Measurements from ENCODE around the gene SORL1-AS1.

SORL1-AS1 gene

DNA sequence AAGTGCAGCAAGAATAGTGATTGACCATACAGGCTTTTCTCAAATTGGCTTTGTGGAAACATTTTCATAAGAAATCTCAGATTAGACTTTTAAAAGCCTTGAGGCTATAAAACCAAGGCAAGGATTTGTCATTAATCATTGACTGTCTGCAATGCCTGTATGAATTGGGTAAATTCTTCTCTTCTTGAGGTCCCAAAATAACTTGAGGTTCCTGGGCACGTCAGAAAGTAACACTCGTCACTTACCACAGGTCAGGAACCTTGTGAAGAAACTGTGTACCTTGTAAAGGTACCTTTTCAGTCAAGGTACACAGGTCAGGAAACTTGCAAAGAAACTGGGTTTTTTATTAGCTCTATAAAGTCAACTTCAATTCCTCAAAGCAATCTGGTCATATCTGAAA, 43.9 kb downstream of the SORL1-AS1 start:
- TF ChIP-seq, protein P1, sequence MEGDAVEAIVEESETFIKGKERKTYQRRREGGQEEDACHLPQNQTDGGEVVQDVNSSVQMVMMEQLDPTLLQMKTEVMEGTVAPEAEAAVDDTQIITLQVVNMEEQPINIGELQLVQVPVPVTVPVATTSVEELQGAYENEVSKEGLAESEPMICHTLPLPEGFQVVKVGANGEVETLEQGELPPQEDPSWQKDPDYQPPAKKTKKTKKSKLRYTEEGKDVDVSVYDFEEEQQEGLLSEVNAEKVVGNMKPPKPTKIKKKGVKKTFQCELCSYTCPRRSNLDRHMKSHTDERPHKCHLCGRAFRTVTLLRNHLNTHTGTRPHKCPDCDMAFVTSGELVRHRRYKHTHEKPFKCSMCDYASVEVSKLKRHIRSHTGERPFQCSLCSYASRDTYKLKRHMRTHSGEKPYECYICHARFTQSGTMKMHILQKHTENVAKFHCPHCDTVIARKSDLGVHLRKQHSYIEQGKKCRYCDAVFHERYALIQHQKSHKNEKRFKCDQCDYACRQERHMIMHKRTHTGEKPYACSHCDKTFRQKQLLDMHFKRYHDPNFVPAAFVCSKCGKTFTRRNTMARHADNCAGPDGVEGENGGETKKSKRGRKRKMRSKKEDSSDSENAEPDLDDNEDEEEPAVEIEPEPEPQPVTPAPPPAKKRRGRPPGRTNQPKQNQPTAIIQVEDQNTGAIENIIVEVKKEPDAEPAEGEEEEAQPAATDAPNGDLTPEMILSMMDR (IDR thresholded peaks at IDR 0.05) = no peak
- intact Hi-C loops (cut with DNase I) = no loop called here
- WGBS, 3 donors = 87 to 89% (median 88%) methylated on average over 2 of the region's 2 CpGs

DNA sequence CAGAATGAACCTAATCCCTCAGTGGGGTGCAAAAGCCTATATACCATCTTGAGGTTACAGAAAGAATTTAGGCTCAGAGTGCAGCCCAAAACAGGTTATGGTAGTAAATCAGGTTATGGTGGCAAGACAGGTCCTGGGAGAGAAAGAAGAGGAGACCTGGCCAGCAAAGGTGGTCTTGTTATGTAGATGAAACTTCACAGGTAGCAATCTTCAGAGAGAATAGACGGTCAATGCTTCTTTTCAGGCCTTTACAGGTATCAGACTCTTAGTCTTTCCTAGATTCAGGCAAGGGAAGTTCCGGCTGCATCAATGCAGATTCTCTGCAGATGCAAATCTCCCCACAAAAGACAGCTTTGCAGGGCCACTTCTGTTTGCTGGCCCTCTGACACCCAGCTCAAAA, 46.5 kb downstream of the SORL1-AS1 start:
- Histone ChIP-seq H3K9me3 (peaks cover 9% of the 10 kb centered on the region), H3K4me3 (no peak overlapping the region), H3K4me1 (no peaks in the 10 kb centered on the region), H3K27ac (no peak overlapping the region), H3K36me3 (ENCODE audit: insufficient read depth in 1 of 2, low read depth in 1 of 2) (no peaks in the 10 kb centered on the region), H3K27me3 (ENCODE audit: insufficient read depth in 3 of 3, low read length in 2 of 3) (no peaks in the 10 kb centered on the region)
- 85 to 96% (median 95%) methylated on average over 2 of the region's 2 CpGs for WGBS, 3 donors
- TF ChIP-seq, protein P1 (IDR thresholded peaks at IDR 0.05) = no peak
- DNase-seq (no peak), ATAC-seq (no peak)
- intact Hi-C loops (cut with DNase I) = no loop called here

More for the DNA sequence above, 43.9 kb downstream of the SORL1-AS1 start:
- Histone ChIP-seq H3K27ac (no peak overlapping the region), H3K4me1 (no peaks in the 10 kb centered on the region), H3K4me3 (no peak overlapping the region), H3K27me3 (ENCODE audit: insufficient read depth in 3 of 3, low read length in 2 of 3) (no peaks in the 10 kb centered on the region), H3K9me3 (no peaks in the 10 kb centered on the region), H3K36me3 (ENCODE audit: insufficient read depth in 1 of 2, low read depth in 1 of 2) (no peaks in the 10 kb centered on the region)
- DNase-seq (no peak), ATAC-seq (no peak)

DNA sequence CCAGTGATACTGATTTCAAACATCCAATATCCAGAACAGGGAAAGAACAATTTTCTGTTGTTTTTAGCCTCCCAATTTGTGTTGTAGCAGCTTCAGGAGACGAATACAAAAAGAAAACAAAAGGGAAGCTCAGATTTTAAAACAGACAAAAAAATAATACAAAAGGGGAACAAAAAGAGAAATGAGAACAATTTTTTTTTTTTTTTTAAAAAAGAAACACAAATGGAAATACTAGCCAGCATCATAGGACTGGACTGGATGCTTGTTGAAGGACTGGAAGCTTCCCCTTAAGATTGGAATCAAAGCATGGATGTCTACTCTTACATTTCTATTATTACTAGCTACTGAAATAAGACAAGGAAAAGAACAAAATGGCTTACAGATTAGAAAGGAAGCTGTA, 47.1 kb downstream of the SORL1-AS1 start:
- Histone ChIP-seq H3K27me3 (ENCODE audit: insufficient read depth in 3 of 3, low read length in 2 of 3) (no peaks in the 10 kb centered on the region), H3K9me3 (peaks cover 13% of the 10 kb centered on the region), H3K4me1 (no peaks in the 10 kb centered on the region), H3K27ac (no peak overlapping the region), H3K4me3 (no peak overlapping the region), H3K36me3 (ENCODE audit: insufficient read depth in 1 of 2, low read depth in 1 of 2) (no peaks in the 10 kb centered on the region)
- WGBS, 3 donors = 84 to 97% (median 88%) methylated on average over 1 of the region's 1 CpG
- TF ChIP-seq, protein P1 (IDR thresholded peaks at IDR 0.05) = no peak
- DNase-seq (no peak), ATAC-seq (no peak)
- intact Hi-C loops (cut with DNase I) = no loop called here

DNA sequence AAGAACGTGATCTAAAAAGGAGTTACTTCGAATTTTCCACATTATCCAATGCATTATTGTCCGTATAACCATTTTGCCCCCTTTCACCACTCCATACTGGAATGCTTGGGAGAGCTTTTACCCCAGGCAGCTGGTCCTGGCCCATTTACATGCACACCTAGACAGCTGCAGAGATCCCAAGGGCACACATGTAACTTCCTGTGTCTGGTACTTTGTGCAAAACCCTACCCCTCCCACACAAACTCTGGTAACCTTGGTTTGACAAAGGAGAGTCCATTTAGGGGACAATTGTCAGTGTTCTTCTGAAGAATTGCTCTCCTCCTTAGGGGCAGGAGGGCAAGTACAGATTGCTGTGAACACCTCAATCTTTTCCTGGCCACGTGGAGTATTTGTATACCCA, 58.0 kb downstream of the SORL1-AS1 start:
- Histone ChIP-seq H3K9me3 (no peaks in the 10 kb centered on the region), H3K27ac (no peak overlapping the region), H3K27me3 (ENCODE audit: insufficient read depth in 3 of 3, low read length in 2 of 3) (no peaks in the 10 kb centered on the region), H3K36me3 (ENCODE audit: insufficient read depth in 1 of 2, low read depth in 1 of 2) (no peaks in the 10 kb centered on the region), H3K4me3 (no peak overlapping the region), H3K4me1 (no peaks in the 10 kb centered on the region)
- intact Hi-C loops (cut with DNase I) = no loop called here
- WGBS, 3 donors = 67 to 93% (median 91%) methylated on average over 4 of the region's 4 CpGs
- ATAC-seq = no peak
- TF ChIP-seq, protein P1 (IDR thresholded peaks at IDR 0.05) = no peak
- no peak for DNase-seq

DNA sequence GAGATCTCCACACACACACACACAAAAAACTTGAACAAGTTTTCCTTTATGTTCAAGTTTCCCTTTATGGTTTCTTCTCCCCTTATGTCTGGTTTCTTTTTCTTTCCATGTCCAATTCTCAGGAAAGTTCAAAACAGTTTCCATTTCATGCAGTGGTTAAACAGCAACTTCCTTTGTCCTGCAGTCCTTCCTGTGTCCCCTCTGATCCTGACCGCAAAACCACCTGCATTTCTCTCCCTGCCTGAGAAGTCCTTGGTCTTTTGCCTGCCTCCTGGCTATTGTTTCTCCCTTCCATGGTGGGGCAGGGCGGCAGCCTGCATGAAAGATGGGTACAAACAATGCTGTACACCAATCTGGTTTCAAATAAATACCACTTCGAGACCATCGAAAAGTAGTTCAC, 58.9 kb downstream of the SORL1-AS1 start:
- TF ChIP-seq, protein P1 (IDR thresholded peaks at IDR 0.05) = no peak
- no peaks in the 10 kb centered on the region for H3K27me3 ChIP-seq (ENCODE audit: insufficient read depth in 3 of 3, low read length in 2 of 3)
- no peak overlapping the region for H3K4me3 ChIP-seq
- H3K4me1 ChIP-seq = no peaks in the 10 kb centered on the region
- no peak overlapping the region for H3K27ac ChIP-seq
- no peaks in the 10 kb centered on the region for H3K36me3 ChIP-seq (ENCODE audit: insufficient read depth in 1 of 2, low read depth in 1 of 2)
- ATAC-seq (no peak), DNase-seq (no peak)
- intact Hi-C loops (cut with DNase I) = no loop called here
- 79 to 90% (median 83%) methylated on average over 4 of the region's 4 CpGs for WGBS, 3 donors
- H3K9me3 ChIP-seq = no peaks in the 10 kb centered on the region
